Omental fat pad (tissue), 4 donors: ENCODE measurements around the gene GNPAT. TPM values are rescaled to one million over a fixed set of nuclear protein-coding genes. Genes with fewer than 3 reads are reported as not detected.

Source experiments
- ATAC-seq: fragments of 150-250 bp; one replicate; pipeline ENCODE4 v1.9.1; 2016; ENCODE audit warnings: mild to moderate bottlenecking, moderate library complexity; ENCODE audit not compliant: low FRiP score
- DNase-seq: peaks from one replicate; pipeline ENCODE4 v3.0.0-alpha.2; 2019; ENCODE audit warnings: low spot score
- total RNA-seq, 4 donors: library from RNA; depleted of rRNA; stranded (reverse); fragments of >200 nt; gene quantifications; one replicate each; pipeline ENCODE4 v1.1.0, GENCODE V29; 2016
- TF ChIP-seq, protein P1 (sequence below), 3 donors: fragments of 450-650 bp; IDR thresholded peaks; one replicate each; pipeline ENCODE4 v1.5.1; 2016 to 2017; ENCODE audit warnings: antibody characterized with exemption in 3 of 3, mild to moderate bottlenecking in 3 of 3, moderate library complexity in 2 of 3

GNPAT gene
- total RNA-seq, 4 donors from 2014 or later = 25.9 to 40.8 (median 34.2) TPM

DNA sequence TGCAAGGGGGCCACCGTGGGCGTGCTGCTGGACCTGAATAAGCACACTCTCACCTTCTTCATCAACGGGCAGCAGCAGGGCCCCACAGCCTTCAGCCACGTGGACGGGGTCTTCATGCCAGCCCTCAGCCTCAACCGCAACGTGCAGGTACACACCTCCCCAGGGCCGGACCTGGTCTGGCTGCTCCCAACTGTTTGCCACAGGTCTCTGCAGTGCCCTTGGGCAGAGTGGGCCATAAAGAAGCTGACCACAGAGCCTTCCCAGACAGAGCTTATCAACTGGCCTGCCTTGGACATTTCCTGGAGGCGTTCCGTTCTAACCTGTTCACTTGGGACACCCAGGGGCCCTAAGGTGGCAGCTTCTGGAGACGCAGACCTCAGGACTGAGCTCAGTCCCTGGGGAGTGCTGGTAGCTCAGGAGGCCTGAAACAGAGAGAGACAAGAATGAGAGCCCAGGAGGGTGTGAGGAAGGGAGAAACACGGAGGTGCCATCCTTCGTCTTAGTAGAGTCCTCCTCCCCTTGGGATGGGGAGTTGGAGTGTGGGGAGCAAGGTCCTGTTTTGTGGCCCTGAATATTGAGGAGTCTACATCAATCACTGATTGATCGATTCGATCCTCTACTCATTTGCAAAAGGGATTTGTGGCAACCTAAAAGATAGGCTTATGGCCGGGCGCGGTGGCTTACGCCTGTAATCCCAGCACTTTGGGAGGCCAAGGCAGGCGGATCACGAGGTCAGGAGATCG lies 27.0 kb upstream of the GNPAT start:
- TF ChIP-seq, protein P1, sequence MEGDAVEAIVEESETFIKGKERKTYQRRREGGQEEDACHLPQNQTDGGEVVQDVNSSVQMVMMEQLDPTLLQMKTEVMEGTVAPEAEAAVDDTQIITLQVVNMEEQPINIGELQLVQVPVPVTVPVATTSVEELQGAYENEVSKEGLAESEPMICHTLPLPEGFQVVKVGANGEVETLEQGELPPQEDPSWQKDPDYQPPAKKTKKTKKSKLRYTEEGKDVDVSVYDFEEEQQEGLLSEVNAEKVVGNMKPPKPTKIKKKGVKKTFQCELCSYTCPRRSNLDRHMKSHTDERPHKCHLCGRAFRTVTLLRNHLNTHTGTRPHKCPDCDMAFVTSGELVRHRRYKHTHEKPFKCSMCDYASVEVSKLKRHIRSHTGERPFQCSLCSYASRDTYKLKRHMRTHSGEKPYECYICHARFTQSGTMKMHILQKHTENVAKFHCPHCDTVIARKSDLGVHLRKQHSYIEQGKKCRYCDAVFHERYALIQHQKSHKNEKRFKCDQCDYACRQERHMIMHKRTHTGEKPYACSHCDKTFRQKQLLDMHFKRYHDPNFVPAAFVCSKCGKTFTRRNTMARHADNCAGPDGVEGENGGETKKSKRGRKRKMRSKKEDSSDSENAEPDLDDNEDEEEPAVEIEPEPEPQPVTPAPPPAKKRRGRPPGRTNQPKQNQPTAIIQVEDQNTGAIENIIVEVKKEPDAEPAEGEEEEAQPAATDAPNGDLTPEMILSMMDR (IDR thresholded peaks at IDR 0.05) = no peak
- DNase-seq (no peak), ATAC-seq (no peak)

DNA sequence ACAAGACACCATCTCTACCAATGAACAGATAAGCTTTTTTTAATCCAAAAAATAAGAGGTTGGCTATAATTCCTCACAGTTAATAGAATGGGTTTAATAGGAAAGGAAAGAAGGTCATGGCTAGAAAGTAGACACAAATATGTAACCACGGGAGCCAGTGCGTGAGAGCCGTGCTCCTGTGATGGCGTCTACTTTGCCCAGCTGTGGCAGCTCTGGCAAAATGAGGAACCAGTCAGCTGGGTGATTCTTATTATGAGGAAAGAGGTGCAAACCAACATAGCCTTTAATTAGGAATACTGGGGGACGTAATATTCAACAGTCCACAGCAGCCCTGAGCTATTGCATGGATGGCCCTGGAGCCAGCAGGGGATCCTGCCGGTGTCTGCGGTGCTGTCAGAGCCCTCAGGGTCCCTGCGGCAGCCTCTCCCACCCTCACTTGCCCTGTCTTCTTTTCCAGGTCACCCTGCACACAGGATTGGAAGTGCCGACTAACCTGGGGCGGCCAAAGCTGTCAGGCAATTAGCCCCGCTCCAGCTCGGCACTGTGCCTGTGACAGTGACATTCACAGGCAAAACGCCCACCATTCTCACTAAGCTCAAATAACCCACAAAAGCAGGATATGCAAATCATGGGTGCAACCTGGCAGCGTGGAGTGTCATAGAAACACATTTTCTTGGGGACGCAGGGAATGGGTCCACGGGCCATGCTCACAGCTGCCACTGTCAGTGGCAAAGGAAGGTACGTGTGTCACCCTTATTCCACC lies 25.9 kb upstream of the GNPAT start:
- ATAC-seq (no peak), DNase-seq (no peak)
- TF ChIP-seq, protein P1 (IDR thresholded peaks at IDR 0.05) = no peak

GRCh38 chr1:231215681-231216385 lies 25.2 kb upstream of the GNPAT start:
- ATAC-seq (no peak), DNase-seq (no peak)
- TF ChIP-seq, protein P1 (IDR thresholded peaks at IDR 0.05) = no peak

DNA sequence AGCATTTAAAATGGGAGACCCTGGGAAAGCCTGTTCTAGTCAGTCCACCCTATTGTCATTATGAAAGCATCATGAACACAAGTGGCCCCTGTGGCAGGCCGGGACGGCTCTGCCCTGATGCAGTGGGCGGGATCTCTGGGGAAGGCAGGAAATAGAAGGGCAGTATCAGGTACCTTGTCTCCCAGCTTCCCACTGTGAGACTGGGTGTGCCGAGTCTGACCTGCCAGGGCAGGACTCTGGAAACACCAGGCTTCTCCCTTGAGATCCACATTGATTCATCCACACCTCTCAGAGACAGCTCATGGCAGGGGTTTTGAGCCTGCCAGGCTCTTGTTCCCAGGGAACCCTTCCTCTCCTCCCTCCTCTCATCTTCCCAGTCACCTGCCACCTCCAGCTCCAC lies 24.5 kb upstream of the GNPAT start:
- DNase-seq = no peak
- TF ChIP-seq, protein P1 (IDR thresholded peaks at IDR 0.05) = no peak
- ATAC-seq = no peak

- DNase-seq = no peak
- no peak for ATAC-seq
- TF ChIP-seq, protein P1 (IDR thresholded peaks at IDR 0.05) = no peak
Measured at GRCh38 chr1:231217056-231217455, 24.0 kb upstream of the GNPAT start.

DNA sequence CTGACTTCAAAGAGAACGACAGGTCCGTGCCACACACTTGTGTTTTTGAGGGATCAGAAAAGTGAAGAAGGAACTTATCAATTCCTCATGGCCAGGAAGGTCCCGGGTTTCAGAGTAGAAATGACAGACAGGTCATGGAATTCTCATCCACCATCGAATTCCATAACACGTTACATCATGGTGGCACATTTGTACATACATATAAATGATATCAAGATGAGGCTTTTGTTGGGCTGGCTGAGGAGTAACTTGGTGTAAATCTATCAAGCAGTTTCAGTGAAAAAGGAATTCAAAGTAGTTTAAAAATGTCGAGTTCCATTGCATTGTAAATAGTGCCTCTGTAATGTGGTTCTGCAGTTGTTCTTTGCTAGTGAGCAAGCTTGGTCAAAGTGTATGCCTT lies 22.9 kb upstream of the GNPAT start:
- no peak for ATAC-seq
- no peak for DNase-seq
- TF ChIP-seq, protein P1 (IDR thresholded peaks at IDR 0.05) = no peak
